Endothelial cell of umbilical vein (primary cell): ENCODE measurements around the gene FTO. TPM values are rescaled to one million over a fixed set of nuclear protein-coding genes. Genes with fewer than 3 reads are reported as not detected.

Experiments
- BruUV-seq: library from RNA; stranded (reverse); fragments of 400-500 nt; replicated peaks from 2 replicates; lab custom pipeline; 2021; lab: Mats Ljungman, UMichigan
- CTCF ChIA-PET: fragments of 300-600, 350-600 bp; sonication (Branson Sonifier 250); formaldehyde crosslinking; loops from one replicate; lab custom pipeline; 2021; ENCODE audit warnings: antibody characterized with exemption, inconsistent platforms; lab: Charles Lee
- POLR2A ChIA-PET: fragments of 300-600, 350-600 bp; sonication (Branson Sonifier 250); formaldehyde crosslinking; loops from one replicate; lab custom pipeline; 2021; ENCODE audit warnings: antibody characterized with exemption, inconsistent platforms; lab: Charles Lee
- DNase-seq: peaks from one replicate; pipeline ENCODE4 v3.0.0-alpha.2; 2011; ENCODE audit warnings: low read depth, low spot score
- FAIRE-seq: peaks from 2 replicates; lab custom pipeline; 2011; peaks lifted over from hg19 to GRCh38; lab: Jason Lieb, UNC
- H2AFZ ChIP-seq: 2 replicates; pipeline ENCODE4 v1.6.0; 2012; ENCODE audit warnings: low read depth, low read length, control low read depth, inconsistent platforms
- H3K27ac ChIP-seq: 2 replicates; pipeline ENCODE4 v1.5.1; 2011; ENCODE audit warnings: low read depth, mild to moderate bottlenecking, control low read depth, low read length, moderate library complexity; ENCODE audit not compliant: insufficient read depth
- H3K27me3 ChIP-seq, 2 experiments: 2 replicates each; pipeline versions ENCODE4 v1.6.0 to v1.6.1; 2011; ENCODE audit warnings: low read length in 2 of 2, mixed read lengths in 1 of 2; ENCODE audit not compliant: control insufficient read depth in 2 of 2, insufficient read depth in 2 of 2
- H3K36me3 ChIP-seq, 2 experiments: 2 replicates in 1 of 2; 3 replicates in 1 of 2; pipeline ENCODE4 v1.5.1; 2011; ENCODE audit warnings: low read length in 2 of 2, mild to moderate bottlenecking in 1 of 2, moderate library complexity in 1 of 2; ENCODE audit not compliant: control insufficient read depth in 2 of 2, insufficient read depth in 2 of 2; ENCODE audit errors: extremely low read depth in 1 of 2
- H3K4me1 ChIP-seq: 3 replicates; pipeline ENCODE4 v1.5.1; 2011; ENCODE audit warnings: mild to moderate bottlenecking, low read length; ENCODE audit not compliant: control insufficient read depth, insufficient read depth; ENCODE audit errors: extremely low read depth
- H3K4me2 ChIP-seq: 2 replicates; pipeline ENCODE4 v1.6.1; 2011; ENCODE audit warnings: low read length, control low read depth, mixed read lengths; ENCODE audit not compliant: insufficient read depth
- H3K4me3 ChIP-seq, 3 experiments: fragments of 200-600 bp in 1 of 3; sonication (generic), shearing (Covaris generic) in 1 of 3; replicated peaks in 1 of 3; 2 replicates each; pipeline ENCODE4 v1.5.1; 2011 to 2016; ENCODE audit warnings: control low read depth in 3 of 3, low read length in 3 of 3, mild to moderate bottlenecking in 2 of 3, inconsistent platforms in 1 of 3, low read depth in 1 of 3, moderate library complexity in 1 of 3; ENCODE audit not compliant: insufficient read depth in 1 of 3
- H3K79me2 ChIP-seq: 2 replicates; pipeline ENCODE4 v1.6.0; 2012; ENCODE audit warnings: low read length, inconsistent platforms; ENCODE audit not compliant: control insufficient read depth, insufficient read depth
- H3K9ac ChIP-seq: replicated peaks from 2 replicates; pipeline ENCODE3; 2011; ENCODE audit warnings: low read length, control low read depth; ENCODE audit not compliant: insufficient read depth; ENCODE audit errors: extremely low read depth
- H3K9me1 ChIP-seq: replicated peaks from 3 replicates; pipeline ENCODE4 v1.6.0; 2011; ENCODE audit warnings: mild to moderate bottlenecking, low read length; ENCODE audit not compliant: control insufficient read depth, insufficient read depth; ENCODE audit errors: extremely low read depth
- H3K9me3 ChIP-seq: replicated peaks from 2 replicates; pipeline ENCODE4 v1.5.1; 2012; ENCODE audit warnings: low read length, inconsistent platforms; ENCODE audit not compliant: control insufficient read depth, insufficient read depth
- H4K20me1 ChIP-seq: replicated peaks from 2 replicates; pipeline ENCODE3; 2011; ENCODE audit warnings: mild to moderate bottlenecking, low read length; ENCODE audit not compliant: control insufficient read depth, insufficient read depth; ENCODE audit errors: extremely low read depth
- CTCF ChIP-seq, 2 donors: IDR thresholded peaks; 1 replicate in 1 of 2; 2 replicates in 1 of 2; pipeline ENCODE4 v1.5.1; 2011; ENCODE audit warnings: low read length in 2 of 2, mild to moderate bottlenecking in 2 of 2, moderate library complexity in 2 of 2, control low read depth in 1 of 2, inconsistent platforms in 1 of 2, low read depth in 1 of 2; ENCODE audit not compliant: insufficient read depth in 1 of 2; ENCODE audit errors: extremely low read depth in 1 of 2
- FOS ChIP-seq: IDR thresholded peaks from 2 replicates; pipeline ENCODE4 v1.6.1; 2011; ENCODE audit warnings: mild to moderate bottlenecking, low read length, moderate library complexity, borderline replicate concordance; ENCODE audit not compliant: insufficient read depth
- MAX ChIP-seq: IDR thresholded peaks from 2 replicates; pipeline ENCODE4 v1.6.1; 2011; ENCODE audit not compliant: insufficient read depth, insufficient read length
- dilution Hi-C: fragments of 300-500 bp; cut with MboI; formaldehyde crosslinking; loops from one replicate; pipeline ENCODE4 v1.15.0; 2019; ENCODE audit warnings: low sequenced_read_pairs; ENCODE audit not compliant: extremely low pct_ligation_motif_present
- intact Hi-C: fragments of 100-400 bp; cut with micrococcal nuclease; formaldehyde crosslinking; loops from one replicate; pipeline ENCODE4 v1.10.0; 2022
- polyA plus RNA-seq, 4 experiments: library from polyadenylated mRNA; depleted of rRNA in 3 of 4; stranded (reverse) in 3 of 4; unstranded in 1 of 4; fragments of >200 nt; gene quantifications; 2 replicates each; pipeline versions ENCODE4 v1.2.1 to v1.2.3, GENCODE V29; 2011 to 2012; ENCODE audit warnings: missing spikeins in 1 of 4
- total RNA-seq: library from RNA; stranded (reverse); gene quantifications from 2 replicates; pipeline ENCODE4 v1.2.3, GENCODE V29; 2021

Gene FTO
- total and polyA plus RNA-seq, 2 donors (not counting 3 experiments of a cell fraction or from before 2014, with no cell fraction given) = 48.6 to 87.1 TPM

- dilution Hi-C loops = no loop called here
These were observed 329.8 kb downstream of the FTO start for GRCh38 chr16:54033747-54034146.

GRCh38 chr16:54034684-54035083, 330.7 kb downstream of the FTO start:
- ChIA-PET POLR2A (no interaction called here), CTCF (no interaction called here)
- TF ChIP-seq FOS (peak; percentile 25), MAX (no peak)
- no peak overlapping the region for H3K27ac ChIP-seq
- H3K9ac ChIP-seq = no peak overlapping the region
- no peak overlapping the region for H2AFZ ChIP-seq
- peaks cover 12% of the 10 kb centered on the region for H3K4me1 ChIP-seq
- no peaks in the 10 kb centered on the region for H3K27me3 ChIP-seq
- no peaks in the 10 kb centered on the region for H3K9me3 ChIP-seq
- peak overlapping the region; percentile 21 for H3K4me2 ChIP-seq
- DNase-seq (peak; percentile 17), FAIRE-seq (no peak)
- intact Hi-C loops (no loop called here), dilution Hi-C loops (no loop called here)
- H4K20me1 ChIP-seq = no peaks in the 10 kb centered on the region
- no peaks in the 10 kb centered on the region for H3K9me1 ChIP-seq
- BruUV-seq = no TSS peak
- H3K4me3 ChIP-seq = no peak overlapping the region
- no peaks in the 10 kb centered on the region for H3K79me2 ChIP-seq
- no peaks in the 10 kb centered on the region for H3K36me3 ChIP-seq

More at GRCh38 chr16:54033747-54034146, 329.8 kb downstream of the FTO start:
- Histone ChIP-seq H3K4me3 (no peak overlapping the region), H3K79me2 (no peaks in the 10 kb centered on the region), H4K20me1 (no peaks in the 10 kb centered on the region), H3K27me3 (no peaks in the 10 kb centered on the region), H2AFZ (no peak overlapping the region), H3K4me2 (no peak overlapping the region), H3K9me1 (no peaks in the 10 kb centered on the region), H3K36me3 (no peaks in the 10 kb centered on the region), H3K4me1 (peaks cover 12% of the 10 kb centered on the region), H3K9me3 (no peaks in the 10 kb centered on the region), H3K9ac (no peak overlapping the region), H3K27ac (no peak overlapping the region)
- no TSS peak for BruUV-seq
- ChIA-PET CTCF (interaction anchor here (0.7 kb wide), 1 partner anchor 18 kb away, joined by 3 read pairs; no protein-coding TSS in a partner anchor), POLR2A (no interaction called here)
- DNase-seq = no peak
- intact Hi-C loops = no loop called here
- no peak for TF ChIP-seq CTCF (IDR thresholded peaks at IDR 0.05; ENCODE audit: extremely low read depth in 1 of 2, insufficient read depth in 1 of 2, low read depth in 1 of 2, low read length in 2 of 2)
- FAIRE-seq = no peak
